Smooth muscle cell (in vitro differentiated cells): ENCODE results near the gene HOMER2. TPM values are rescaled to one million over a fixed set of nuclear protein-coding genes. Genes with fewer than 3 reads are reported as not detected.

ENCODE experiments used
- DNase-seq: peaks from one replicate; lab custom pipeline; 2025; ENCODE audit not compliant: unreplicated experiment; lab: John Stamatoyannopoulos, UW
- H2AFZ ChIP-seq: fragments of 200-600 bp; sonication (generic); 2 replicates; pipeline ENCODE4 v1.6.0; 2016; ENCODE audit warnings: antibody characterized with exemption, low read depth, mild to moderate bottlenecking
- H3F3A ChIP-seq: fragments of 200-600 bp; sonication (generic); 2 replicates; pipeline ENCODE4 v1.6.0; 2017; ENCODE audit warnings: antibody characterized with exemption, low read depth
- H3K27ac ChIP-seq: fragments of 200-600 bp; sonication (generic); 2 replicates; pipeline ENCODE4 v1.5.1; 2016; ENCODE audit warnings: low read depth, mild to moderate bottlenecking
- H3K27me3 ChIP-seq: fragments of 200-600 bp; sonication (generic); 2 replicates; pipeline ENCODE4 v1.6.1; 2016; ENCODE audit warnings: low read depth, mild to moderate bottlenecking
- H3K36me3 ChIP-seq: fragments of 200-600 bp; sonication (generic); 2 replicates; pipeline ENCODE4 v1.5.1; 2016; ENCODE audit warnings: low read depth
- H3K4me1 ChIP-seq: fragments of 200-600 bp; sonication (generic); 2 replicates; pipeline ENCODE4 v1.5.1; 2016; ENCODE audit warnings: low read depth
- H3K4me2 ChIP-seq: fragments of 200-600 bp; sonication (generic); 2 replicates; pipeline ENCODE4 v1.6.0; 2016; ENCODE audit warnings: mild to moderate bottlenecking
- H3K4me3 ChIP-seq: fragments of 200-600 bp; sonication (generic); 2 replicates; pipeline ENCODE4 v1.5.1; 2016; ENCODE audit warnings: mild to moderate bottlenecking
- H3K79me2 ChIP-seq: fragments of 200-600 bp; sonication (generic); 2 replicates; pipeline ENCODE4 v1.6.0; 2016; ENCODE audit warnings: low read depth, mild to moderate bottlenecking
- H3K9ac ChIP-seq: fragments of 200-600 bp; sonication (generic); 2 replicates; pipeline ENCODE4 v1.6.0; 2016; ENCODE audit warnings: low read depth
- H3K9me3 ChIP-seq: fragments of 200-600 bp; sonication (generic); replicated peaks from 2 replicates; pipeline ENCODE4 v1.5.1; 2016; ENCODE audit warnings: low read depth
- H4K20me1 ChIP-seq: fragments of 200-600 bp; sonication (generic); 2 replicates; pipeline ENCODE4 v1.6.0; 2016; ENCODE audit warnings: low read depth
- CTCF ChIP-seq: fragments of 200-600 bp; sonication (generic); IDR thresholded peaks from 2 replicates; pipeline ENCODE4 v1.5.1; 2017; ENCODE audit warnings: borderline replicate concordance, mild to moderate bottlenecking, antibody characterized with exemption; ENCODE audit not compliant: insufficient read depth, poor library complexity, severe bottlenecking
- WGBS: methylation state at CpG from one replicate; pipeline ENCODE4 v1.1.7; 2016; ENCODE audit warnings: low lambda C conversion rate; 5-methylcytosine and 5-hydroxymethylcytosine counted together
- polyA plus RNA-seq: library from polyadenylated mRNA; unstranded; fragments of >200 nt; fragmentation: Nextera tagmentation; extraction: Ambion mirVana; gene quantifications from 2 replicates; pipeline ENCODE4 v1.2.1, GENCODE V29; 2016
- total RNA-seq: library from RNA; depleted of rRNA; stranded (reverse); fragments of >200 nt; gene quantifications from 2 replicates; pipeline ENCODE4 v1.2.3, GENCODE V29; 2014

The HOMER2 gene
- total and polyA plus RNA-seq, 2 experiments from 2014 or later: 3.1 to 18.8 TPM

DNA sequence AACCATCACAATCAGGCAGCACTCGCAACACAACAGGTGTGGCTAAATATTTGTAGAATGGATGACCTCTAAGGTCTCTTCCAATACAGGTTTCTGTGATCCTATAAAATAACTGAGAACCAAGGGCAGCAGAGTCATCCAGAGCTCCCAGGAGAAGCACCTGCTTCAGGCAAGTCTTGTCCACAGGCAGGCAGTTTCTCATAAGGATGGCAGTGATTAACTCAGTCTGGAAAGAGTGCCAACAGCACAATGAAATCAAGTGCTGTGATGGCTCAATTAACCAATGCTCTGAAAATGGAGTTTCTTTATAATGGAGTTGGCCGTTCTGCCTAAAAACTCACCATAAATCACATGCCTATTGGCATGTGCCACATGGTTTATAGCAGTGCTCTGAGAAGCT is 70.8 kb downstream of the HOMER2 start:
- Histone ChIP-seq H3K27ac (no peak overlapping the region), H3F3A (no peaks in the 10 kb centered on the region), H3K4me3 (no peak overlapping the region), H2AFZ (no peak overlapping the region), H3K4me2 (no peak overlapping the region), H3K36me3 (no peaks in the 10 kb centered on the region), H3K9ac (no peak overlapping the region), H3K4me1 (no peaks in the 10 kb centered on the region), H3K27me3 (no peaks in the 10 kb centered on the region), H3K79me2 (no peaks in the 10 kb centered on the region), H3K9me3 (no peaks in the 10 kb centered on the region), H4K20me1 (no peaks in the 10 kb centered on the region)
- WGBS: 93% methylated on average over 2 of the region's 2 CpGs
- no peak for TF ChIP-seq CTCF
- DNase-seq: no peak

- DNase-seq: no peak
- WGBS: 86% methylated on average over 6 of the region's 6 CpGs
- Histone ChIP-seq H3K4me3 (no peak overlapping the region), H3K4me1 (no peaks in the 10 kb centered on the region), H3K9me3 (no peaks in the 10 kb centered on the region), H2AFZ (no peak overlapping the region), H3K4me2 (no peak overlapping the region), H3K27ac (no peak overlapping the region), H3K36me3 (no peaks in the 10 kb centered on the region), H3K79me2 (no peaks in the 10 kb centered on the region), H3K27me3 (no peaks in the 10 kb centered on the region), H3F3A (no peaks in the 10 kb centered on the region), H4K20me1 (no peaks in the 10 kb centered on the region), H3K9ac (no peak overlapping the region)
- TF ChIP-seq CTCF: no peak
These were observed 71.8 kb downstream of the HOMER2 start for GRCh38 chr15:82880704-82881103.

DNA sequence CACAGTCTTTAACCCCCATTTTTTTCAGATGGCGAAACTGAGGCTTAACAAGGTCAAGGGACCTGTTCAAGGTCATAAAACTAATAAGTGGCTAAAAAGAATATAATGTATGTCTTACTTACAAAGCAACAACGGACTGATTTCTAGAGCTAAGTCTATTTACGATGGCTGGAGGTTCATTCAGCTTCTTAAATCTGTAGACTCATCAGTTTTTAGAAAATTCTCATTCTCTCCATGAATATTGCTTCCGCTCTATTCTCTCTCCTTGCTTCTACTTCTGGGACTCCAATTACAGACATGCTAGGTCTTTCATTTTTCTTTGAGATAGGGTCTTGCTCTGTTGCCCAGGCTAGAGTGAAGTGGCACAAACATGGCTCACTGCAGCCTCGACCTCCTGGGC is 74.2 kb downstream of the HOMER2 start:
- H3K4me3 ChIP-seq: no peak overlapping the region
- 92% methylated on average over 5 of the region's 5 CpGs for WGBS
- DNase-seq: no peak
- no peaks in the 10 kb centered on the region for H4K20me1 ChIP-seq
- H3K79me2 ChIP-seq: no peaks in the 10 kb centered on the region
- no peak overlapping the region for H3K27ac ChIP-seq
- H3F3A ChIP-seq: no peaks in the 10 kb centered on the region
- no peaks in the 10 kb centered on the region for H3K4me1 ChIP-seq
- no peak for TF ChIP-seq CTCF
- H2AFZ ChIP-seq: no peak overlapping the region
- H3K9ac ChIP-seq: no peak overlapping the region
- no peak overlapping the region for H3K4me2 ChIP-seq
- no peaks in the 10 kb centered on the region for H3K9me3 ChIP-seq
- H3K36me3 ChIP-seq: no peaks in the 10 kb centered on the region
- H3K27me3 ChIP-seq: no peaks in the 10 kb centered on the region

- Histone ChIP-seq H3K4me1 (no peaks in the 10 kb centered on the region), H3F3A (no peaks in the 10 kb centered on the region), H3K4me3 (no peak overlapping the region), H3K27ac (no peak overlapping the region), H3K4me2 (no peak overlapping the region), H3K36me3 (no peaks in the 10 kb centered on the region), H4K20me1 (no peaks in the 10 kb centered on the region), H3K27me3 (no peaks in the 10 kb centered on the region), H3K9me3 (no peaks in the 10 kb centered on the region), H2AFZ (no peak overlapping the region), H3K79me2 (no peaks in the 10 kb centered on the region), H3K9ac (no peak overlapping the region)
- DNase-seq: no peak
- 89% methylated on average over 2 of the region's 2 CpGs for WGBS
- TF ChIP-seq CTCF: no peak
These were observed 74.7 kb downstream of the HOMER2 start for GRCh38 chr15:82877825-82878224.
